Cardiac muscle cell (in vitro differentiated cells and primary cell): ENCODE results near the gene RBM47. TPM values are rescaled to one million over a fixed set of nuclear protein-coding genes. Genes with fewer than 3 reads are reported as not detected.

ENCODE experiments used
- DNase-seq, 2 donors: peaks; one replicate each; pipeline versions ENCODE4 v3.0.0 to v3.0.0-alpha.2; 2010 to 2017; ENCODE audit warnings: low read depth in 1 of 2, low spot score in 1 of 2
- H3K27ac ChIP-seq: fragments of 200-600 bp; sonication (generic); 2 replicates; pipeline ENCODE4 v1.5.1; 2016
- H3K27me3 ChIP-seq: fragments of 200-600 bp; sonication (generic); 2 replicates; pipeline ENCODE4 v1.6.0; 2016; ENCODE audit warnings: control low read depth
- H3K36me3 ChIP-seq: fragments of 200-600 bp; sonication (generic); 2 replicates; pipeline ENCODE4 v1.5.1; 2016; ENCODE audit warnings: control low read depth
- H3K4me1 ChIP-seq: fragments of 200-600 bp; sonication (generic); 2 replicates; pipeline ENCODE4 v1.8.1; 2017; ENCODE audit warnings: low read depth, mild to moderate bottlenecking, mixed run types
- H3K4me3 ChIP-seq: fragments of 200-600 bp; sonication (generic); 2 replicates; pipeline ENCODE4 v1.5.1; 2016; ENCODE audit warnings: mild to moderate bottlenecking
- H3K9me3 ChIP-seq: fragments of 200-600 bp; sonication (generic); 2 replicates; pipeline ENCODE4 v1.5.1; 2017; ENCODE audit warnings: low read depth, mild to moderate bottlenecking, control low read depth
- polyA plus RNA-seq: library from polyadenylated mRNA; unstranded; fragments of >200 nt; fragmentation: Nextera tagmentation; extraction: Ambion mirVana; gene quantifications from 2 replicates; pipeline ENCODE4 v1.2.1, GENCODE V29; 2016
- total RNA-seq: library from RNA; depleted of rRNA; stranded (reverse); fragments of >200 nt; gene quantifications from 2 replicates; pipeline ENCODE4 v1.2.3, GENCODE V29; 2016
- TF ChIP-seq, protein P1 (sequence below): IDR thresholded peaks from 2 replicates; pipeline ENCODE4 v1.5.1; 2012; ENCODE audit warnings: low read depth, mild to moderate bottlenecking, low read length

The RBM47 gene
- total and polyA plus RNA-seq, 2 experiments from 2014 or later = 1.1 to 1.4 TPM

DNA sequence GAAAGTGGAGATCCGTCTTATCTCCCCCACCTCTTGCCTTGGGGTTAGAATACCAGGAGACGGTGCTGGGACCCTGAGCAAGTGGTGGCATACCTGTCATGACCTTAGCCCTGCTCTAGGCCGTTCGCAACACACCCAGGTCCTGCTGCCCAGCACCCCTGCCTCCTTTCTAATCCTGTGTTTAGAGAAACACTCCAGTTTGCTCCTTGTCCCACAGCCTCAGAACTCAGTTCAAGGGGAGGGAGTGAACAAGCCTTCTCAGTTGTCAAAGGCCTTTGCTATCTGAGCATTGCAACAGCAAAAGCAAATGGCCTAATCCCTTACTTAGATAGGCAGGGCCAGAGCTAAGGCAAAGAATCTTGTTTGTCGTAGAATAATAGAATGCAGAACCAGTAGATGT, 226.6 kb downstream of the RBM47 start:
- Histone ChIP-seq H3K27me3 (no peaks in the 10 kb centered on the region), H3K9me3 (no peaks in the 10 kb centered on the region), H3K36me3 (no peaks in the 10 kb centered on the region), H3K4me1 (peaks cover 21% of the 10 kb centered on the region), H3K4me3 (no peak overlapping the region), H3K27ac (no peak overlapping the region)
- DNase-seq = peak; percentile 25 to 28
- TF ChIP-seq, protein P1, sequence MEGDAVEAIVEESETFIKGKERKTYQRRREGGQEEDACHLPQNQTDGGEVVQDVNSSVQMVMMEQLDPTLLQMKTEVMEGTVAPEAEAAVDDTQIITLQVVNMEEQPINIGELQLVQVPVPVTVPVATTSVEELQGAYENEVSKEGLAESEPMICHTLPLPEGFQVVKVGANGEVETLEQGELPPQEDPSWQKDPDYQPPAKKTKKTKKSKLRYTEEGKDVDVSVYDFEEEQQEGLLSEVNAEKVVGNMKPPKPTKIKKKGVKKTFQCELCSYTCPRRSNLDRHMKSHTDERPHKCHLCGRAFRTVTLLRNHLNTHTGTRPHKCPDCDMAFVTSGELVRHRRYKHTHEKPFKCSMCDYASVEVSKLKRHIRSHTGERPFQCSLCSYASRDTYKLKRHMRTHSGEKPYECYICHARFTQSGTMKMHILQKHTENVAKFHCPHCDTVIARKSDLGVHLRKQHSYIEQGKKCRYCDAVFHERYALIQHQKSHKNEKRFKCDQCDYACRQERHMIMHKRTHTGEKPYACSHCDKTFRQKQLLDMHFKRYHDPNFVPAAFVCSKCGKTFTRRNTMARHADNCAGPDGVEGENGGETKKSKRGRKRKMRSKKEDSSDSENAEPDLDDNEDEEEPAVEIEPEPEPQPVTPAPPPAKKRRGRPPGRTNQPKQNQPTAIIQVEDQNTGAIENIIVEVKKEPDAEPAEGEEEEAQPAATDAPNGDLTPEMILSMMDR = no peak

DNA sequence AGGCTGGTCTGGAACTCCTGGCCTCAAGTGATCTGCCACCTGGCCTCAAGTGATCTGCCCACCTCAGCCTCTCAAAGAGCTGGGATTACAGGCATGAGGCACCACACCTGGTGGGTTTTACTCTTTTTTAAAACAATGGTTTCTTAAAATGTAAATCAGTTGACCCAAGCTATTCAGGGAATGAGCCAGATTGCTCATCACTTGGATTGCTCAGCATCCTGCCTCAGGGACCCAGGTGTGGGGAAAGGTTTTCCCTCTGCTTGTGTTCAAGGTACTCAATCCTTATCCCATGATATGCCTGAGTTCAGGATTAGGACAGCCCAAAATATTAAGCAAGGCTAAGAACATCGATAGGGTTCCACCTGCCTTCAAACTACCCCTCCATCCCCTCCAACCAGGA, 227.1 kb downstream of the RBM47 start:
- TF ChIP-seq, protein P1 = no peak
- Histone ChIP-seq H3K27me3 (no peaks in the 10 kb centered on the region), H3K4me3 (no peak overlapping the region), H3K36me3 (no peaks in the 10 kb centered on the region), H3K4me1 (peaks cover 21% of the 10 kb centered on the region), H3K9me3 (no peaks in the 10 kb centered on the region), H3K27ac (no peak overlapping the region)
- DNase-seq = no peak

DNA sequence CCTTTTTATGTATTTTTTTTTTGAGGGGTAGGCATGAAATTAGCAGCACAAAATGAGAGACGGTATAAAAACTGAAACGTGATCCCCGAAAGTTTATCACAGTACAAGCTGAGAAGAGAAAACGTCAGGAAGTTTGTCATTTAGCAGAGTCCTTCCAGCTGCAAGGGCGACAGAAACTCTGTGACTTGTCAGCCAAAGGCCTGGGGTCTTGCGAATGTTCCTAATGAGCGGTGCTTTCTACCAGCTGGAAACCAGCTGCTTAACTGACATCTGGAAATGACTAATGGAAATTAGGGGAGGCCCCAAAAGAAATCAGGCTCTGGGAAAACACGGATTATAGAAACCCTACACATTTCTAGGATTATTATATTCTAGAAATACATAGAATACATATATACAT, 228.0 kb downstream of the RBM47 start:
- no peak overlapping the region for H3K27ac ChIP-seq
- peaks cover 21% of the 10 kb centered on the region for H3K4me1 ChIP-seq
- no peaks in the 10 kb centered on the region for H3K36me3 ChIP-seq
- H3K9me3 ChIP-seq = no peaks in the 10 kb centered on the region
- peak; percentile 6 to 23 for DNase-seq
- H3K4me3 ChIP-seq = no peak overlapping the region
- no peaks in the 10 kb centered on the region for H3K27me3 ChIP-seq
- TF ChIP-seq, protein P1 = no peak

DNA sequence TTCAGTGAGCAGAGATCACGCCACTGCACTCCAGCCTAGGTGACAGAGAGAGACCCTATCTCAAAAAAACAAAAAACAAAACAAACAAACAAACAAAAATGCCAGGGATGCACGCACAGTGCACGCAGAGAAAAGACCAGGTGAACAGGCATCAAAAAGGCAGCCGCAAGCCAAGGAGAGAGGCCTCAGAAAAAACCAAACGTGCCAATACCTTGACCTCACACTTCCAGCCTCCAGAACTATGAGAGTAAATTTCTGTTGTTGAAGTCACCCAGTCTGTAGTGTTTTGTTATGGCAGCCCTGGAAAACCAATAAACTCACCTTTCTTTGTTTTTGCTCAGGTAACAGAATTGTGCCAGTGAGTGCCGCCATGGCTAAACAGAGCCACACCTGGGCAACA, 228.6 kb downstream of the RBM47 start:
- DNase-seq = no peak
- TF ChIP-seq, protein P1 = no peak

DNA sequence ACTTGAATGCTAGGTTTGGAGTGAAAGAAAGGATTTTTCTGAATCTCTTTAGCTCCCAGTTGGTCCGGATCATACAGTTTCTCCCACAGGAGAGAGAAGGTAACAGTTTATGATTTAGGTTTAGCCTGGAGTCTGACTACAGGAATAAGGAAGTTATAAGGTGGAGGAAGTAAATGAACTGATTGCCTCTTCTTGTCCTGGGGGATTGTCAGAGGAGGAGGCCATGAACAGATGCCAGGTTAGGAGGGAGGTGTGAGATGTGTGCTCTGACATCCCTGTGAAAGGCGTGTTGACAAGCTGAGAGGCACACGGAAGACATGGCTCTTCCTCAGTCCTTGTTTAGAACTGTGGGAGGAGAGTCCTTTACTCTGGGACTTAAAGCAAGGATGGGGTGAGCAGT, 230.1 kb downstream of the RBM47 start:
- no peaks in the 10 kb centered on the region for H3K27me3 ChIP-seq
- no peak overlapping the region for H3K4me3 ChIP-seq
- H3K36me3 ChIP-seq = no peaks in the 10 kb centered on the region
- H3K4me1 ChIP-seq = peaks cover 11% of the 10 kb centered on the region
- H3K27ac ChIP-seq = no peak overlapping the region
- TF ChIP-seq, protein P1 = no peak
- no peak for DNase-seq
- no peaks in the 10 kb centered on the region for H3K9me3 ChIP-seq

More for the DNA sequence above, 228.6 kb downstream of the RBM47 start:
- Histone ChIP-seq H3K27me3 (no peaks in the 10 kb centered on the region), H3K36me3 (no peaks in the 10 kb centered on the region), H3K4me1 (peaks cover 21% of the 10 kb centered on the region), H3K27ac (no peak overlapping the region), H3K4me3 (no peak overlapping the region), H3K9me3 (no peaks in the 10 kb centered on the region)
